Measurements from ENCODE around the gene GAPDHS.

Gene GAPDHS

GRCh38 chr19:35511337-35511736 is 21.9 kb upstream of the GAPDHS start:
- DNase-seq: no peak

GRCh38 chr19:35512831-35513627 is 20.2 kb upstream of the GAPDHS start:
- DNase-seq: no peak

- DNase-seq: peak; percentile 30
Measured at GRCh38 chr19:35513628-35514281, 19.5 kb upstream of the GAPDHS start, which contains the start of gene DMKN. Gene DMKN, minus strand, starts transcription at chr19:35513649. Its CDS starts 174 bp downstream, at chr19:35513475.

- DNase-seq: peak; percentile 25
Measured at GRCh38 chr19:35514282-35514809, 18.9 kb upstream of the GAPDHS start.

DNA sequence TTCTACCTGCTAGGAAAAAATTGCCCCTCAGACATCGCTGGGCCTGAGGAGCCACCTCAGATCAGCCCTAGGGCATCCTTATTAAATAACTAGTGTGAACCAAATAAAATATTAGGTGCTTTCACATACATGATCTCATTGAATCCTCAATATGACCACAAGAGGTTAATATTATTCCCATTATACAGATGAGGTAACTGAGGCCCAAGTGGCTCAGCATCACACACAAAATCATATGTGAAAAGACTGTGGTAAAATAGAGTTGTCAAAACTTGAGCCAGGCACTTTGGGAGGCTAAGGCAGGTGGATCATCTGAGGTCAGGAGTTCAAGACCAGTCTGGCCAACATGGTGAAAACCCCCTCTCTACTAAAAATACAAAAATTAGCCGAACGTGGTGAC is 16.9 kb upstream of the GAPDHS start:
- DNase-seq: no peak

- DNase-seq: no peak
Measured at GRCh38 chr19:35517342-35517741, 15.9 kb upstream of the GAPDHS start.

DNA sequence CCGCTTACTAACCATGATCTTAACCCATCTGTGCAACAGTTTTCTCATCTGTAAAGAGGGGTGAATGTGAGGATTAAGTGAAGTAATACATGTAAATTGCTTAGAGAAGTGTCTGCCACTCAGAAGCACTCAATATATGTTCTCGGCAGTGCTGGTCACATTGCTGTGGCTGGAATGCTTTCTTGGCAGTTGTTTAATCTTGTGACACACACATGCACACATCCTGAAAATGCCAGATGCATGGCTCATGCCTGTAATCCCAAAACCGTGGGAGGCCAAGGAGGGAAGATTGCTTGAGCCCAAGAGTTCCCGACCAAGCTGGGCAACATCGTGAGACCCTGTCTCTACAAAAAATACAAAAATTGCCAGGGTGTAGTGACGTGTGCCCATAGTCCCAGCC is 14.9 kb upstream of the GAPDHS start:
- DNase-seq: peak; percentile 98

GRCh38 chr19:35519291-35519690 is 14.0 kb upstream of the GAPDHS start:
- peak; percentile 22 for DNase-seq

DNA sequence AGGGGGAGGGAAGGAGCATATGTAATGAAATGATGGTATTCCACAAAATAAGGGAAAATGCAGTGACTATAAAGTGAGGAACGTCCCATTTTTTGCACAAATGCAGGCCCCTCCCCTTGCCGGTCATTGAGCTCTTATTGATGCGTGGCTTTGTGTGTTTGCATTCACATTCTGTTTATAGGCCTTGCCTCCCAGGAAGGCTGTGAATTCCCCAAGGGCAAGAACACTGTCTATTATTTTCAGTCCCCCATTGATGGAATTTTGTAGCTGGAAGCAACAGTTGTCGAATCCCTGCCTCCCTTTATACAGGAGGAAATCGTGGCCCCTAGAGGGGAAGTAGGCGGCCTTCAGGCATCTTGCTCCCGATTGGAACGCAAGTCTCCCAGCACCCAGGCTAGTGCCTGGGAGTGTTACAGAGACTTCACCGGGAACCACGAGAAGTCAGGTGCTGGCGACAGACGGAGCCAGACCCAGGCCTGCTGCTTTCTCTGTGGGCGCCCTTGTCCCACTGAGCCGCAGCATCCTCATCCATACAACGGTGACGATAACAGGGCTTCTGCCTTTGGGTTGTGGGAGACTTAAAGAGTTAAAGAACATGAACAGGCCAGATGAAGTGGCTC is 12.0 kb upstream of the GAPDHS start:
- peak; percentile 40 for DNase-seq

- no peak for DNase-seq
Measured at GRCh38 chr19:35522745-35523327, 10.4 kb upstream of the GAPDHS start.

GRCh38 chr19:35524181-35524837 is 8.9 kb upstream of the GAPDHS start:
- no peak for DNase-seq

DNA sequence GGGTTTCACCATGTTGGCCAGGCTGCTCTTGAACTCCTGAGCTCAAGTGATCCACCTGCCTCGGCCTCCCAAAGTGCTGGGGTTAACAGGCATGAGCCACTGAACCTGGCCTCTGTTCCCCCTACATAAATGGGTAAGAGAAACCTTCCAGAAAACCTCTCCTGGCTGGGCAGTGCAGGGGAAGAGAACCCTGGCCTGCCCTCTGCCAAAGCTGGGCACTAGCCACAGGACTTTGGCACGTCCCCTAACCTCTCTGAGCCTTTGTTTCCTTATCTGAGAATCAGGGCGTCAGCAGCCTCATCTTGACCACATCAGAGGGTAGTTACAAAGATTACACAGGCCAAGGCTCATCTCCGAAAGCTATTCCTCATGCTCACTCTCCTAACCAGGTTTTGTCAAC is 7.4 kb upstream of the GAPDHS start:
- no peak for DNase-seq

DNA sequence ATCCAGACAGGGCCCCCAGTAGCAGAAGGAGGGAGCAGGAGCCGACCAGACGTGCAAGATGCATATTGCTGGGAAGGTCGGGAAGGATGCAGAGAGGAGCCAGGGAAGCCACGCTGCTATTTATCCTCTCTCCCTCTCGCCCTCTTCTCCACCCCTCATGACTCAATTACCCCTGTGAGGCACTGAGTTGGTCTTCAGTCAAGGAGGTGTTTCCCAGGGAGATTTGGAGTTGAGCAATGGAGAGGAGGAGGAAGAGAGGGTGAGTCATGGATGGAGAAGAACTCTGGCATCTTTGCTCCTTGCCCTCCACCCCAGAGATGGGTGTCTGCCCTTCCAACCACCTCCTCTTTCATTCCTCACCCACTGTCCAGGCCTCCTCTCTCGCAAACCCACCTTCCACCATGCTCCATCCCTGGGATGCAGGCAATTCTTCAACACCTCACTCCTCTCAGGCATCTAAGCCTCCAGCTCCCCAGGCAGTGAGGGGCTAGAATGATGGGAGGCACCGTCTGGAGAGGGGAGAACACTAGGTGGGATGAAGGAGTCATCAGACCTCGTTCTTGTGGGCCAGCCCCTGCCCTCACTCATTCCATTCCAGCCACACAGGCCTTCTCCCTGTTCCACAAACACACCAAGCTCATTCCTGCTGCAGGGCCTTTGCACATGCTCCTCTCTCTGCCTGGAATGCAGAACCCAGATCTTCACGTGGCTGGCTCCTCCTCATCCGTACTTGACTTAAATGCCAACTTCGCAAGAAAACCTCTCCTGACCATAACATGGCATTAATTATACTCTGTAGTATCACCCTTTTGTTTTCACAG is 4.8 kb upstream of the GAPDHS start, which contains the start of gene SBSN:
SBSN (minus strand) TSS at position 94 of the 821 bp plus-strand sequence; CDS start at position 64, 30 bp downstream.
- peak; percentile 67 for DNase-seq

DNA sequence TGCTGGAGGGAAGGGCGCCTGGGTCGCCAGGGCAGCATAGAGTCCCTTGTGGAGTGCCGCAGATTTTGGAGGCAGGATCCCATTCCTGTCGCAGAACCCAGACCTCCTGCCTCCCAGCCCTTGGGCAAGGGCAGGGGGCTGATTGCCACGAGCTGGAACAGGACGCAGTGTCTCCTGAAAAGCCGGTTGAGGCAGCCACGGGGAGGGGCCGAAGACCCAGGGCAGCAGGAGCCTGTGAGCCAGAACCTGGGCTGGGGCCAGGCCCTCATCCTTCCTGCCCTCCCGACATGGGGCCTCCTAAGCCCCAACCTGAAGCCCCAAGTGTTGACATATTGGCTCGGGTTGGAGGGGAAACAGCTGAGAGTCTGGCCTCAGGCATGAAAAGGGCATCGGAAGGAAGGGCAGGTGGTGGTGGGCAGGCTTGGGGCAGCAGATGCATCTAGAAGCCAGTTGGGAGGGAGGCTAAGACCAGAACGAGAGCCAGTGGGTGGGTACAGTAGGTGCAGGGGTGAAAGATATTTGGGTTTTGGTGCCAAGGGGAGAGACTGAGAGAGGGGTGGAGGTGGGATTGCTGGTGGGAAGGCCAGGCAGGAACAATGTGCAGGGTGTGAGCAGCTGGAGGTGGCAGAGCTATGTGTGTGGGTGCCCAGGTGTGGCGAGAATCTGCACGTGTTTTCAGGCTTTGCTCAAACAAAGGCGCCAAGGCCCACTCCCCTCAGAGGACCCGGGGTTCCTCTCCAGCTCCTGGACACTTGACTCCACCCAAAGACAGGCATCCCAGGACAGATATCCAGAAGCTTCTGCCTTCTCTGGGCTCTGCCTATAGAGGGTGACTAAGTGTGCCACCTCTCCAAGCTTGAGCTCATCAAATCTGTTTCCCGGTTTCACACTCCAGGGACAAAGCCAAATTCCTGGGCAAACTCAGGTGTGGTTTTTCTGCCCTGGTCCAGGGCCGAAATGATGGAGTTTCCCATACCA is 3.7 kb upstream of the GAPDHS start:
- DNase-seq: no peak

DNA sequence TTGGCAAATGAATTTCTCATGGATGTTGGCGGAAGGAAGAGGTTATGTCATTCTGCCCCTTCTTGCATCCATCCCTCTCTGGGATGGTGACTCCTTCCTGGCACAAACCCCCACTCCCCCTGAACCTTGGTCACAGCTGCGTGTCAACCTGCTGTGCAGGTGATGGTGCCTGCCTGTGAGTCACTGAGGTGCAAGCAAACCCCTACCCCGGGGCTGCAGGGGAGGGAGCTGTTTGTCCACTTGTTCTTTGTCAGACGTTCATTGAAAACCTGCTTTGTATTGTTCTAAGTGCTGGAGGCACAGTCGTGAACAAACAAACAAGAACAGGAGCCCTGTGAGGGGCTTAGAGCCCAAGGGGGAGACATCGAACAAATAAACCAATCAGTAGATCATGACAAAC is 2.0 kb upstream of the GAPDHS start:
- DNase-seq: no peak

- peak; percentile 21 for DNase-seq
Measured at GRCh38 chr19:35533822-35534392, 651 bp downstream of the GAPDHS start.

DNA sequence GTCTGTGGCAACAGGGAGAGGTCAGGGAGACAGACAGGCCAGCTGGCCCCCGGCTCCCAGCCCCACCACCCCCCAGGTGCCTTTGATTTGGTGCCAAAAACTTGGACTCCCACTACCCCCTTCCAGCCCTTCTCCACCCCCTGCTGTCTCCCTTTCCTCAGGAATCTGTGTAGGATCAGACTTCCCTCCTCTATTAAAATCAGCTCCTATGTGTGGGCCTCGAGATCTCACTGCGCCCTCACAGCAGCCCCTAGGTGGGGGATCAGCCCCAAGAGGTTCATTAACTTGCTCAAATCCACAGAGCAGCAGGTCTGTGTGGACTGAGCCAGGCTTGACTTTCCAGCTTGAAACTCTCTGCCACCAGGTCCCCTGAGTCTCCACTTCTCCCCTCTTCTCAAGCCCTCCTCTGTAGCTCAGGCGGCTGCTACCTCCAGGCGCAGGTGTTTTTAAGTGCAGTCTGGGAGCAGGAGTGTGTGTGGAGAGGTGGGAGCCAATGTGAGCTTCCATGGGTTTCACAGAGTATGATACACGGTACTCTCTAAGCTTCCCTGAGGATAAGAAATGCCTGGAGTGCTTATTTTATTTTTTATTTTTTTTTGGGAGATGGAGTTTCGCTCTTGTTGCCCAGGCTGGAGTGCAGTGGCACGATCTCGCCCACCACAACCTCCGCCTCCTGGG is 1.7 kb downstream of the GAPDHS start:
- DNase-seq: no peak

- DNase-seq: no peak
Measured at GRCh38 chr19:35539314-35539713, 6.1 kb downstream of the GAPDHS start.

DNA sequence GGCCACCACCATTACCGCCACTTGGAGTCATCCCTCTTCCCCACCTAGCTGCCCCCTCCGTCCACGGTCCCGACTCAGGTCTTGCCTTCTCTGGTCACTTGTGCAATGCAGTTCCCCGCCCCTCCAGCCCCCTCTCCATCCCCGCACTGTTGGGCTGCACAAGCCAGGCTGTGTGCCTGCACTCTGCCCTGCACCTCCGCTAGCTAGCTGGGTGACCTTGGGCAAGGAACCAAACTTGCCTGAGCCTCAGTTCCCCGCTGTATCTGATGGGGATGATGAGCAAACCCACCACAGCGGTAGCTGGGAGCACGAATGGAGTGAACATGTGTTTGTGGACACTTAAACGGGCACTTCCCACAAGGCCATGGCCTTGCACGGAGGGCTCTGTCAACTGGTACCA is 6.6 kb downstream of the GAPDHS start:
- no peak for DNase-seq
